ENCODE data around the gene VPS13D.

The VPS13D gene

DNA sequence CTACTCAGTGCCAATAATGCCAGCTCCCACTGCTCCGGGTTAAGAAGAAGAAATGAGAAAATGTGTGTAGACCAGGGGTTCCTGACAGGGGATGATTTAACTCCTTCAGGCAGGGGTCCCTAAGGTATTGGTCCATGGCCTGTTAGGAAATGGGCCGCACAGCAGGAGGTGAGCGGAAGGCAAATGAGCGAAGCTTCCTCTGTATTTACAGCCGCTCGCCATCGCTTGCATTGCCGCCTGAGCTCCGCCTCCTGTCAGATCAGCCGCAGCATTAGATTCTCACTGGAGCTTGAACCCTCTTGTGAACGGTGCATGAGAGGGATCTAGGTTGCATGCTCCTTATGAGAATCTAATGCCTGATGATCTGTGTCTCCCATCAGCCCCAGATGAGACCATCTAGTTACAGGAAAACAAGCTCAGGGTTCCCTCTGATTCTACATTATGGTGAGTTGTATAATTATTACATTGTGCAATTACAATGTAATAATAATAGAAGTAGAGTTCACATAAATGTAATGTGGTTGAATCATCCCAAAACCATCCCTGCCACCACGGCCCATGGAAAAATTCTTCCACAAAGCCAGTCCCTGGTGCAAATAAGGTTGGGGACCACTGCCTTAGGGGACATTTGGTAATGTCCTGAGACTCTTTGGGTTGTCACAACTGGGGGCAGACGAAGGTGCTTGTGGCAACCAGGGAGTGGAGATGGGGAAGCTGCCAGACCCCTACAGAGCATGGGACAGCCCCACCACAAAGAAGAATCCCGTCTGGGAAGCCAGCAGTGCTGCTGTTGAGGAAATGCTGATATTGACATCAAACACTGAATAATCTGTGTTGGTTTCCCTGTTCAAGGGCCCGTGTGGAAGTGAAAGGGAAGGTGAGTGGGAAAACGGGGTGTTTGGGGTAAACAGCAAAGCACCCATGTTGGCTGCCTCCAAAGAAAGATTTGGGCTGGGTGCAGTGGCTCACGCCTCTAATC lies 327.4 kb downstream of the VPS13D start:
- DNase-seq = no peak

DNA sequence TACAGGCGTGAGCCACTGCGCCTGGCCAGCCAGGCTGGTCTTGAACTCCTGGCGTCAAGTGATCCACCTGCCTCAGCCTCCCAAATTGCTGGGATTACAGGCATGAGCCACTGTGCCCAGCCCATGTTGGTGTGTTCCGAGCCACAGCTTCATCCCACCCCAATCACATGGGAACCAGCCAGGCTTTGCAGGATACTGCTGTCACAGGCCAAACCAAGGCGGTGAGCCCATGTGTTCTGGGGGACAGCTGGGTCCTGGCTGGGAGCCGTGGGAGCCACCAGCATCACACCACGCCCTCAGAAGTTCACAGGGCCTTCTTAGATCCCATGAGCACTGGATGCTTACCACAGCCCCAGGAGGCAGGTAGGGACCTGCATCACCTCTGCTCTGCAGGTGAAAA lies 331.3 kb downstream of the VPS13D start:
- DNase-seq = no peak

Data from central memory CD4-positive, alpha-beta T cell (primary cell).